Ascending aorta (tissue), 2 donors: Measurements from ENCODE around the gene ZBTB20. TPM values are rescaled to one million over a fixed set of nuclear protein-coding genes. Genes with fewer than 3 reads are reported as not detected.

Source experiments
- DNase-seq, 2 donors: peaks; one replicate each; pipeline ENCODE4 v3.0.0-alpha.2; 2019; ENCODE audit warnings: low spot score in 2 of 2
- H3K27ac ChIP-seq, 2 donors: fragments of 200-600 bp; sonication (generic); one replicate each; pipeline ENCODE4 v1.5.1; 2016 to 2017; ENCODE audit warnings: mild to moderate bottlenecking in 1 of 2
- H3K27me3 ChIP-seq: fragments of 200-600 bp; sonication (generic); one replicate; pipeline ENCODE4 v1.5.1; 2017
- H3K36me3 ChIP-seq, 2 donors: fragments of 200-600 bp; sonication (generic); one replicate each; pipeline ENCODE4 v1.5.1; 2016
- H3K4me1 ChIP-seq, 2 donors: fragments of 200-600 bp; sonication (generic); one replicate each; pipeline ENCODE4 v1.5.1; 2016 to 2017; ENCODE audit warnings: mild to moderate bottlenecking in 1 of 2
- H3K4me3 ChIP-seq, 2 donors: fragments of 200-600 bp; sonication (generic); one replicate each; pipeline ENCODE4 v1.5.1; 2016 to 2017; ENCODE audit warnings: mild to moderate bottlenecking in 1 of 2
- H3K9me3 ChIP-seq, 2 donors: fragments of 200-600 bp; sonication (generic); one replicate each; pipeline ENCODE4 v1.5.1; 2016
- CTCF ChIP-seq, 3 experiments: fragments of 200-600 bp in 2 of 3; fragments of 450-650 bp in 1 of 3; sonication (generic) in 2 of 3; IDR thresholded peaks; one replicate each; pipeline ENCODE4 v1.5.1; 2016 to 2019; ENCODE audit warnings: antibody characterized with exemption in 3 of 3, mild to moderate bottlenecking in 1 of 3, moderate library complexity in 1 of 3
- intact Hi-C: fragments of 100-400 bp; cut with DNase I; formaldehyde crosslinking; loops from one replicate; pipeline ENCODE4 v1.15.1; 2023
- total RNA-seq: library from RNA; depleted of rRNA; stranded (reverse); fragments of >200 nt; gene quantifications from one replicate; pipeline ENCODE4 v1.1.0, GENCODE V29; 2016

The ZBTB20 gene
- total RNA-seq, 1 donor from 2014 or later = 60.3 TPM

GRCh38 chr3:114327665-114328064 lies 819.4 kb downstream of the ZBTB20 start:
- no peak for DNase-seq
- intact Hi-C loops = no loop called here
- no peaks in the 10 kb centered on the region for H3K36me3 ChIP-seq
- H3K27me3 ChIP-seq = no peaks in the 10 kb centered on the region
- no peaks in the 10 kb centered on the region for H3K4me1 ChIP-seq
- no peaks in the 10 kb centered on the region for H3K9me3 ChIP-seq
- no peak for TF ChIP-seq CTCF (IDR thresholded peaks at IDR 0.05)
- H3K4me3 ChIP-seq = no peak overlapping the region
- H3K27ac ChIP-seq = no peak overlapping the region

- intact Hi-C loops = no loop called here
- Histone ChIP-seq H3K36me3 (no peaks in the 10 kb centered on the region), H3K27ac (no peak overlapping the region), H3K4me1 (no peaks in the 10 kb centered on the region), H3K9me3 (no peaks in the 10 kb centered on the region), H3K4me3 (no peak overlapping the region), H3K27me3 (no peaks in the 10 kb centered on the region)
- no peak for TF ChIP-seq CTCF (IDR thresholded peaks at IDR 0.05)
- DNase-seq = no peak
Measured at GRCh38 chr3:114323546-114324254, 823.4 kb downstream of the ZBTB20 start.

- Histone ChIP-seq H3K4me3 (no peak overlapping the region), H3K27ac (no peak overlapping the region), H3K27me3 (no peaks in the 10 kb centered on the region), H3K9me3 (no peaks in the 10 kb centered on the region), H3K36me3 (no peaks in the 10 kb centered on the region), H3K4me1 (no peaks in the 10 kb centered on the region)
- intact Hi-C loops = no loop called here
- no peak for DNase-seq
- TF ChIP-seq CTCF (IDR thresholded peaks at IDR 0.05) = no peak
Measured at GRCh38 chr3:114320246-114320645, 826.8 kb downstream of the ZBTB20 start.

GRCh38 chr3:114319453-114319852 lies 827.6 kb downstream of the ZBTB20 start:
- DNase-seq = no peak
- Histone ChIP-seq H3K36me3 (no peaks in the 10 kb centered on the region), H3K27me3 (no peaks in the 10 kb centered on the region), H3K27ac (no peak overlapping the region), H3K4me1 (no peaks in the 10 kb centered on the region), H3K4me3 (no peak overlapping the region), H3K9me3 (no peaks in the 10 kb centered on the region)
- intact Hi-C loops = no loop called here
- no peak for TF ChIP-seq CTCF (IDR thresholded peaks at IDR 0.05)

- Histone ChIP-seq H3K27me3 (no peaks in the 10 kb centered on the region), H3K4me3 (no peak overlapping the region), H3K36me3 (no peaks in the 10 kb centered on the region), H3K9me3 (no peaks in the 10 kb centered on the region), H3K27ac (no peak overlapping the region), H3K4me1 (no peaks in the 10 kb centered on the region)
- intact Hi-C loops = no loop called here
- no peak for DNase-seq
- no peak for TF ChIP-seq CTCF (IDR thresholded peaks at IDR 0.05)
Measured at GRCh38 chr3:114318295-114318694, 828.8 kb downstream of the ZBTB20 start.

GRCh38 chr3:114314282-114314681 lies 832.8 kb downstream of the ZBTB20 start:
- no peak for DNase-seq
- Histone ChIP-seq H3K36me3 (no peaks in the 10 kb centered on the region), H3K4me1 (no peaks in the 10 kb centered on the region), H3K27ac (no peak overlapping the region), H3K4me3 (no peak overlapping the region), H3K9me3 (no peaks in the 10 kb centered on the region), H3K27me3 (no peaks in the 10 kb centered on the region)
- TF ChIP-seq CTCF (IDR thresholded peaks at IDR 0.05) = no peak
- intact Hi-C loops = no loop called here
